Measurements from ENCODE around the gene FKBP14.

GRCh38 chr7:30053068-30053467 lies 26.6 kb upstream of the FKBP14 start:
- TF ChIP-seq CTCF (IDR thresholded peaks at IDR 0.05) = no peak
- no peak for TF ChIP-seq POLR2A (IDR thresholded peaks at IDR 0.05)
